ENCODE results near the gene GLIS1. TPM values are rescaled to one million over a fixed set of nuclear protein-coding genes. Genes with fewer than 3 reads are reported as not detected.

GLIS1 gene
- total and polyA plus RNA-seq, 2 of the 8 experiments (the other 6 are each of a cell fraction or from before 2014, with no cell fraction given): 0.15 to 0.22 TPM

DNA sequence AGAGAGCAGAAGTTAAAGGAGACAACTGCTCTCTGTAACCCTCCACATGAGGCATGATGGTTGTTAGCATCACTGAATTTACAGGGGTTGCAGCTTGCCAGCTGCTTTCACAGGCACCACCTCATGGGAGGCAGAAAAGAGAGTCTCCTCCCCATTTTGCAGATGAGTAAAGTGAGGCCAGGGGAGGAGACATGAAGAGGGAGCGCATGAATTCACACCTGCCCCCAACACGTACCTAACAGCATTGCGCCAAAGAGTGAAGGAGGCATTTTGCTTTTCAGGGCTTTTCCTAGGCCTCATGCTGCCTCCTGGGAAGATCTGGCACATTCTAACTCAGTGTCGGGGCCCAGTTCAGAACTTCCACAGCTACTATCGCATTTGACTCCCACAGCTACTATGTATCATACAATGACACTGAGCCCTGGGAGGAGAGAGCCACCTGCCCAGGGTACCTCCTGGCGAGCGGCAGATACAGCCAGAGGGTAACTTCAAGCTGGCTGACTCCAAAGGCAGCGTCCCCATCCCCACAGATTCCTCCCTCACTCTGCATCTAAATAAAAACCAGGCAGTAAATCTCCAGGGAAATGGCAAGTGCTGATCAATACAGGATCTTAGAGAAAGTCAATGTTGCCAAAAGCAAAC, 34.0 kb downstream of the GLIS1 start (continued):
- TF ChIP-seq TEAD4 (IDR thresholded peaks at IDR 0.05; ENCODE audit: low read depth, low read length) (no peak), KDM5A (IDR thresholded peaks at IDR 0.05; ENCODE audit: low read length) (no peak), RAD21 (IDR thresholded peaks at IDR 0.05 in 1 of 2, conservative IDR thresholded peaks at IDR 0.05 in 1 of 2; ENCODE audit: low read depth in 2 of 2, low read length in 2 of 2) (no peak), TBP (IDR thresholded peaks at IDR 0.05; ENCODE audit: low read depth, low read length) (no peak), POLR2A (IDR thresholded peaks at IDR 0.05; ENCODE audit: control extremely low read depth in 1 of 2, low read depth in 2 of 2, low read length in 2 of 2) (no peak; a peak in 1 of 3 replicates), EGR1 (IDR thresholded peaks at IDR 0.05; ENCODE audit: borderline replicate concordance, low read depth, low read length) (no peak), ASH2L (IDR thresholded peaks at IDR 0.05; ENCODE audit: low read length) (no peak), SUZ12 (IDR thresholded peaks at IDR 0.05; ENCODE audit: low read length) (no peak), SAP30 (IDR thresholded peaks at IDR 0.05; ENCODE audit: insufficient read depth, insufficient replicate concordance, low read length) (no peak), TAF1 (IDR thresholded peaks at IDR 0.05; ENCODE audit: low read depth, low read length) (no peak), RXRA (IDR thresholded peaks at IDR 0.05; ENCODE audit: insufficient read depth, low read depth, low read length) (no peak), POU5F1 (IDR thresholded peaks at IDR 0.05; ENCODE audit: low read depth, low read length) (no peak), CBX5 (IDR thresholded peaks at IDR 0.05; ENCODE audit: low read depth, low read length) (no peak), CBX8 (IDR thresholded peaks at IDR 0.05; ENCODE audit: borderline replicate concordance, low read depth, low read length) (no peak), HDAC2 (IDR thresholded peaks at IDR 0.05; ENCODE audit: borderline replicate concordance in 1 of 2, low read depth in 2 of 2, low read length in 2 of 2) (peak in 1 of 2 experiments; percentile 96; a peak in 2 of 4 replicates), KDM1A (IDR thresholded peaks at IDR 0.05; ENCODE audit: borderline replicate concordance, low read length) (peak; percentile 98), MAFK (IDR thresholded peaks at IDR 0.05; ENCODE audit: low read depth, low read length) (no peak), GTF2F1 (IDR thresholded peaks at IDR 0.05; ENCODE audit: borderline replicate concordance, low read depth, low read length) (no peak)
- TF ChIP-seq, protein P1, sequence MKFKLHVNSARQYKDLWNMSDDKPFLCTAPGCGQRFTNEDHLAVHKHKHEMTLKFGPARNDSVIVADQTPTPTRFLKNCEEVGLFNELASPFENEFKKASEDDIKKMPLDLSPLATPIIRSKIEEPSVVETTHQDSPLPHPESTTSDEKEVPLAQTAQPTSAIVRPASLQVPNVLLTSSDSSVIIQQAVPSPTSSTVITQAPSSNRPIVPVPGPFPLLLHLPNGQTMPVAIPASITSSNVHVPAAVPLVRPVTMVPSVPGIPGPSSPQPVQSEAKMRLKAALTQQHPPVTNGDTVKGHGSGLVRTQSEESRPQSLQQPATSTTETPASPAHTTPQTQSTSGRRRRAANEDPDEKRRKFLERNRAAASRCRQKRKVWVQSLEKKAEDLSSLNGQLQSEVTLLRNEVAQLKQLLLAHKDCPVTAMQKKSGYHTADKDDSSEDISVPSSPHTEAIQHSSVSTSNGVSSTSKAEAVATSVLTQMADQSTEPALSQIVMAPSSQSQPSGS (IDR thresholded peaks at IDR 0.05; ENCODE audit: low read length): no peak
- TF ChIP-seq, protein P2, sequence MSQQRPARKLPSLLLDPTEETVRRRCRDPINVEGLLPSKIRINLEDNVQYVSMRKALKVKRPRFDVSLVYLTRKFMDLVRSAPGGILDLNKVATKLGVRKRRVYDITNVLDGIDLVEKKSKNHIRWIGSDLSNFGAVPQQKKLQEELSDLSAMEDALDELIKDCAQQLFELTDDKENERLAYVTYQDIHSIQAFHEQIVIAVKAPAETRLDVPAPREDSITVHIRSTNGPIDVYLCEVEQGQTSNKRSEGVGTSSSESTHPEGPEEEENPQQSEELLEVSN (IDR thresholded peaks at IDR 0.05): 0 out of 2 replicates have a peak, but pooled peaks have one; percentile 16
- TF ChIP-seq, protein P3, sequence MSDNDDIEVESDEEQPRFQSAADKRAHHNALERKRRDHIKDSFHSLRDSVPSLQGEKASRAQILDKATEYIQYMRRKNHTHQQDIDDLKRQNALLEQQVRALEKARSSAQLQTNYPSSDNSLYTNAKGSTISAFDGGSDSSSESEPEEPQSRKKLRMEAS (IDR thresholded peaks at IDR 0.05): peak; percentile 69; the same call in 1 of the 2 replicates

All from H1 (cell line).